ENCODE measurements around the gene TSC22D1.

TSC22D1 gene

DNA sequence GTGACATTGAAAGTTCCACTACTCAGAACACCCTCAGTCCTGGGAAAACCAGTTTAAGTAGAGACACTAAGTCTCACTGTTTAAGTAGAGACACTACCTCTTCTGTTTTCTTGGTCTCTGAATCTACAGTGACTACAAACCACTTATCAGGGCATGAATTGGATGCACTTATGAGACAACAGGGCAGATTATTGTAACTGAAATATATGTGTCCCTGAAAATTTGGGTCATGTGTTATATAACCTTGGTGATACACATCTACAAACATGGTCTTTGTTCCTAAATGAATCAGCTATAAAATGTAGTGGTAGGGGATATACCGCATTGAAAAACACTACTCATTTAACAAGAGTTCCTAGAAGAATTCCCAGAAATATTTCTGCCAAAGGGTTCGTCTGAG is 146.8 kb downstream of the TSC22D1 start:
- DNase-seq (ENCODE audit: low read depth in 2 of 2): no peak

DNA sequence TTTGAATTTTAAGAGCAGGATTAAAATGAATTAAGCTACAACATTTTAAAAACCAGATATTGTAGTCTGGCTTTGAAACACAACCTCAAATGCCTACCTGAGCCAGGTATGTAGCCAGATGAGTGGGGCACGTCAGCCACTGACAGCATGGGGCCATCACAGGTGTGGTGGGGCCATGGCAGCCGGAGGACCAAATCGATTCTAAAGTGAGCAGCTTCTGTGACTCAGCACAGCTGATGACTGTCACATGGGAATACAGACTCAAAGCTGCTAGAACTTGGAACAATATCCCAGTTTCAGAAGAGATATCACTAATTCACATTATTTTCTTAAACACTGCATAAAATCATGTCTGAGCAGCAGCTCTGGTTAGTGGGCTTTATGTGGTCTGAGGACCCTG is 149.7 kb downstream of the TSC22D1 start:
- DNase-seq (ENCODE audit: low read depth in 2 of 2): no peak

DNA sequence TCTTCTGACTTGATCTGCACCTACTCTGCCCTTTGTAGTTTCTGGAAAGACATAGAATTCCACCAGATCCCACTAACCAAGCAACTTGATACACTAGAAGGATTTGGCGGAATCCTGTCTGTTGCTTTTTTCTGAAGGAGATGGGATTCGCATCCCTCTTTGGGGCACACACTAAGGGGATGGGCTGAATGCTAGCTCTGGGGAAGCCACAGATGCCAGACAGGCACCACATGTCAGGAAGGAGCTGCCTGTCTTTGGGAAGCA is 150.4 kb downstream of the TSC22D1 start:
- no peak for DNase-seq (ENCODE audit: low read depth in 2 of 2)

DNA sequence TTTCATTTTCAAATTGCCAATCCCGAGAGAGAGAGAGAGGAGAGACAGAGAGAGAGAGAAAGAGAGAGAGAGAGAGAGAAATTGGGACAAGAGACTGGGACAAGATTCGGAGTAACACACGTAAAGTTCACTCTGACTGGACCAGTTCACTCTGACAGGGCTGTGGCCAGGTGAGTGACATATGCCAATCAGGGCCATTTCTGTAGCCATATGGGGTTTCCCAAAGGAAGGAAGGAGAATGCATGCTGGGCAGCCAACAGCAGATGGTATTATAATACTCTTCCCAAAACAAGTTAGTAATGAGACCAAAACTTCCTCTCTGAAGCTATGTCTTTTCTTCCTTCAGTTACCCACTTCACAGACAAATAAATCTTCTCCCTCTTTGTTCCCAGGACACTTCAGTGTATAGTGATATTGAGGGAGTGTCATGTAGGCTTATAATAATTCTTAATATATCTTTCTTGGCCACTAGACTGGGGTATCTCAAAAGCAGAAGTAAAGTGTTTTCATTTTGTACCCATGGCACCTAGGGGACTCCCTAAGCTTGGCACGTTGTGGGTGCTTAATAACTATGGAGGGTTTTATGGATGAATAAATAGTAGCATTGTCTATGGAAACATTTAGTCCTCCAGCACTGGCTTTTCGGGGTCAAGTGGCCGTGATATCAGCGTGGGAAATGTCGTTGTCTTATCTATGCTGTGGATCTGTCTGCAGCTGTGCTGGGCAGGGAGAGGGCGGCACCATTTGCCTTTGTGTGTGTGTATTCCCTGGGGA is 150.9 kb downstream of the TSC22D1 start:
- DNase-seq (ENCODE audit: low read depth in 2 of 2): no peak

DNA sequence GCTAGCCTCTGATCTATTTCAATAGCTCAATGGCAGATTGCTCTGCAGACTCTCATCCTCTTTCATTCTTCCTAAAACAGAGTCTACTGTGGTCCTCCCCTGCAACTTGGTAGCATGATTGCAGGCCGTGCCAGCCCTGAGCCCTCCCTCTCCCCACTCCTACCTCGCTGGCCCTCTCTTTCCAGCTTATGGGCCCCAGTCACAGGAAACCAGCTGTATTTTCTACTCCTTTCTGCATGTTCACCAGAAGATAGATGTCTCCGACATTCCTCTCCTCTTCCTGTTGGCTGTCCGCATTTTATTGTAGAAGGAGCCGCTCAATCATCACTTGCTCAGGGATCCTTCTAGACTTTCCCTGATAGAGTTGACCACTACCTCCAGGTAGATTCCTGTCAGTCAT is 152.3 kb downstream of the TSC22D1 start:
- DNase-seq (ENCODE audit: low read depth in 2 of 2): no peak

DNA sequence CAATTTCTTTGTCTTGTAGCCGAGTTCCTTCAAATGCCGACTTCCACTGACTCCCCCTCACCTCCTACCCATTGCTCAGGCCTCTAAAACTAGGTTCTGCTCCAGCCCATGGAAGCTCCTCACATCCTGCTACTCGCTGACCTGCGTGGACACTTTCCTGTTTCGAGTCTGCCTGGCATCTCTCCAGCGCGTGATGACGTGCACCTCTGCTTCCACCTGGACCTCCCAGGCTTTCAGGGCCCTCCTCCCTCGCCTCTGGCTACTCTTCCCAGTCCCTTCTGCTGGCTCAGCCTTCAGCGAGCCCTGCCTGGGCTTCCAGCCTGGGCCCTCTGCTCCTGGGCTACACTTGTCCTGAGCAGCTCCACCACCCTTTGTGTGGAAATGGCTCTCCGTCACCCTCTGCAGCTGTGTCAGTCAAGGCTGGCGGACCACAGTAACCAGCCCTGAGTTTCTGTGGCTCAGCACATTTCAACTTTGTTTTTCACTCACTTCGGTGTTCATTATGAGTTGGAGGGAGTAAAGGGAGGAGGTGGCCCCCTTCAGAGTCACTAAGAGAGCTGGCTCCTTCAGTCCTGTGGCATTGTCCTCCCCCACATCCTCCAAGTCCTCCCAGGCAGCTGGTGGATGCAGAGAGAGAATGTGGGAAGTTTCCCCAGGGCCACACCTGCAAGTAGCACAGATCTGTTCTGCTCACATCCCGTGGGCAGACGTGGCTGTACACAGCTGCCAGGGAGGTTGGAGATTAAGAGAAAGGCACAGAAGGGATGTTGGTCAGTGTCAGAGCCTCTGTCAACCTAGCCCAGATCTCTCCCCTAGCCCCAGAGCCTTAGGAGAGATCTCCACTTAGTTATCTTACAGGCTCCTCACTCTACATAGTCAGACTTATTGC is 153.1 kb downstream of the TSC22D1 start:
- no peak for DNase-seq (ENCODE audit: low read depth in 2 of 2)

DNA sequence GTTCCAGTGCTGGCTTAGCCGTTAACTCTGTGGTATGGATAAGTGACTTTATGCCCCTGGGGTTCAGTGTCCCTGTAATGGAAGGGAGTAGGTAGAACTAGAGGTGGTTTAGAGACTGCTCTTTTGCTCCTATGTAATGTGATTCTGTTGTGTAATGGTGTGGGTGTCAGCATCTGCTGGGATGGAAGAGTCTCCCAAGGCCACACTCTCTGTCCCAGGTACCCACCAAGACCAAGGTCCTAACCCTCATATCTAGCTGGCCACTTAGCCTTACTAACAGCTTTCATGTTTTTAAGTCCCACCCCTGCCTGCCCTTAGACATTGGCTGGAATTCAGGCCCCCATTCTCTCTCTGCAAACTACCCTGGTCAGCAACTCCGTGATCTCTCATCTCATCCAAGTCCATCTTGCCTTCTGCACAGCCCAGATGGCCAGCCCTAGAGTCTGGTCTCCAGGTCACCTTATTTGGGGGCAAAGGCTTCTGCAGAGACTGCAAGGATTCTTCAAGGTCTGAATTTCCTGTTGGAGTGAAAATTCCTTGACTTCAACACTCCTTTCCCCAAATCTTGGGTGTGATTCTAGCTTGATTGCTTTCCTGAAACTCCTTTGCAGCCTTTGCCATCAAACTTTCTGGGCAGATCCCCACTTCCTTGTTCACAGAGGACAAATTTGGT is 154.1 kb downstream of the TSC22D1 start:
- no peak for DNase-seq (ENCODE audit: low read depth in 2 of 2)

DNA sequence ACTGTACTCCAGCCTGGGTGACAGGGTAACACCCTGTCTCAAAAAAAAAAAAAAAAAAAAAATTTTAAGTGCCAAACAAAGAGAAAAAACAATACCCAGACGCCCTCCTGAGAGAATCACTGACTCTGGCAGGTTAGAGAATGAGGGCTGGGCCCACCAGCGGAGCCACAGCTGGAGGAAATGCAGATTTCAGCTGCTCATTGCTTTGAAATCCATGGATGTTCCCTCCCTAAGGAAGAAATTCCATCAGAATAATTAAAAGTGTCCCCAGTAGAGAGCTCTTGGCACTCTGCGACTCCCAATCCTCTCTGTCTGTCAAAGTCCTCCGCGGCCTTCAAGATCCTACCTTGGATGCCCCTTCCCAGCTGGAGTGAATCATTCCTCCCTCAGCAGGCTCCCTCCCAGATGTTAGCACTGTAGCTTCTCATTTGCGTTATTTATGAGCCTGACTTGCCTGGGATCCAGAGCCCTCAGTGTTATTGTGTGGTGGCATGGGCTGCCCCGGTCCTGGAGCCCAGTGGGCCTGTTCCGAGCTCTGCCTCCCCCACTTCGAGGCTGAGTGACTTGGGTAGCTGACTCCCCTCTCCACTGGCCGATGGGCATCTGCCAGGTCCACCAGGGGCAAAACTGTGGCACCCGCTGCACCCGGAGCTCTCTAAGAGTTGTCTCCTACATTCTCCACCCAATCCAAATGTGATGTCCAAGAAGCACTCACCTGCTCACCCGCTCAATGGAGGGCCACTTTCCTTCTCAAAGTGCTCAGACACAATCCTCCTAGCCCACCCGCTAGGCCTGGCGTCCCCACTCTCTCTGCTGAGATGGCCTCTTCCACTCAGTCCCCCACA is 155.5 kb downstream of the TSC22D1 start:
- DNase-seq (ENCODE audit: low read depth in 2 of 2): no peak

DNA sequence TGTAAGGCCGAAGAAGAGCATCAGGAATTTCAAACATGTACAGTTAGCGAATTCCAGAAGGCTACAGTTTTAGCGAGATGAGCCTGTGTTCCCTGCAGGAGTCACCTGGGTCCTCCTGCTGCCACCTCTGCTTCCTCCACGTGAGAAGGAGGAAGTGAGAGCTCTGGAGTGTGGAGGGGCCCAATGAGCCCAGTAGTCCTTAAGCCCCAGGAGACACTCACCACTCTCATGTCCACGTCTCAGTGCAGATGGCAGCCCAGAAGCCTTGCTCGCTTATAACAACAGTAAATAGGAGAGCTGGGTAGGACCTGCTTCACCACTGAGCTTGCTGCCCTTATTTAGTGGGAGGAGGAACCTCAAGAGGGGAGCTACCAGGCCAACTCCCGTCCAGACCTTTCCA is 158.3 kb downstream of the TSC22D1 start:
- no peak for DNase-seq (ENCODE audit: low read depth in 2 of 2)

DNA sequence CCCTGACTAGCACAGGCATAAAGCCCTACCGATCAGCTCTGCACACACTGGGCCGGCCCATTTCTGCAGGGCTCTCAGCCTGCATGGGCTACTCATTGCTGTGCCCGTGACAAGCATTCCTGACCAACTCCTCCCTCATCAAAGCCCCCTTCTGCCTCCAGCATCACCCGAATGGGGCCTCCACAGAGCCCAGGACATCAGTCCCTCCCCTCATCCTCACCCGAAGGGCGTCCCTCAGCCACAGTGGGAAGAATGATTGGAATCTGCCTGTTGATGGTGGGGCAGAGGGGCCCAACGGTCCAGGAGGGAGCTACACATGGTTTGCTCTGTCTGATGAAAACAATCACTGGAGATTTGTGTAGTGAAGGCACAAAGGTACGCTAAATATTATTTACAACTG is 158.7 kb downstream of the TSC22D1 start:
- no peak for DNase-seq (ENCODE audit: low read depth in 2 of 2)

DNA sequence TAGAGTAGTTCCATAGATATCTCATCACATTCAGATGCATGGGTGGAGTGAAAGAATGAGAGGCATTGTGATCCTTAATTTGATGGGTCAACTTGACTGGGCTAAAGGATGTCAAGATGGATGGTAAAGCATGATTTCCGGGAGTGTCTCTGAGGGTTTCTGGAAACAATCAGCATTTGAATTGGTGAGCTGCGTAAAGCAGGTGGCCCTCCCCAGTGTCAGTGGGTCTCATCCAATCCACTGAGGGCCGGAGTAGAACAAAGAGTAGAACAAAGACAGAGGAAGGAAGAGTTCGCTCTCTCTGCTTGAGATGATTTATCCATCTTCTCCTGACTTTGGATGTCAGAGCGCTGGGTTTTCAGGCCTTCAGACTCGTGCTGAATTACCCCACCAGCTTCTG is 159.4 kb downstream of the TSC22D1 start:
- DNase-seq (ENCODE audit: low read depth in 2 of 2): no peak

DNA sequence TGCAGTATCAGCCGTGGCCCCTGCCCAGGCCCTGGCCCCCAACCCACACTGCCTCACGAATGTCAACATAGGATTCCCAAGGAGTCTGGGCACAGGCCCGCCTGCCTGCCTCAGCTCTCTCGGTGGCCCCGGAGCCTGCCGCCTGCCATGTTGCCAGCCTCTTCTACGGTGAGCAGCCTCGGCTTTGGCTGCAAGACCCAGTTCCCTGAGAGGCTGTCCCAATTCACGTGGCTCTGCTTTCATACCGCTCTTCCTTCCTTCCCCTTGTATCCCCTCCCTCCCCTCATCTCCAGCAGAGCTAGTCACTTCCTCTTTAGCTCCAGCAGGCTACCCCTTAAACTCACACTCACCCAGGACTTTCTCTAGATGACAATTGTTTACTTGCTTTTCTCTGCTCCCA is 159.8 kb downstream of the TSC22D1 start:
- DNase-seq (ENCODE audit: low read depth in 2 of 2): no peak

DNA sequence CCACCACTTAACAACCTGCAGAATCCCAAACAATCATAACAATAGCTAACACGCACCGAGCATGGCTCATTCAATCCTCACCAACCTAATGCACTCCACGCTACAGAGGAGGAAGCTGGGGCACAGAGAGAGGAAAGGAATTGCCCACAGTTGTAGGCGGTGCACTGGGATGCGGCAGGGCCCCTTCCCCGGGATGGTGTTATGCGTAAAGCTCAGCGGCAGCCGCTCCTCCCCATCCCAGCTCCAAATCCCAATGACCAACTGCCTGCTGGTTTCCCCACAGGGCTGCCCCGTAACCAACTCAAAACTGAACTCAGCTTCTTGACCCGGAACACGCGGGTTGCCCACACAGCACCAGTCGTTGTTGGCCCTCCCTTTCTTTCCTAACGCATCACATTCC is 160.3 kb downstream of the TSC22D1 start:
- no peak for DNase-seq (ENCODE audit: low read depth in 2 of 2)

DNA sequence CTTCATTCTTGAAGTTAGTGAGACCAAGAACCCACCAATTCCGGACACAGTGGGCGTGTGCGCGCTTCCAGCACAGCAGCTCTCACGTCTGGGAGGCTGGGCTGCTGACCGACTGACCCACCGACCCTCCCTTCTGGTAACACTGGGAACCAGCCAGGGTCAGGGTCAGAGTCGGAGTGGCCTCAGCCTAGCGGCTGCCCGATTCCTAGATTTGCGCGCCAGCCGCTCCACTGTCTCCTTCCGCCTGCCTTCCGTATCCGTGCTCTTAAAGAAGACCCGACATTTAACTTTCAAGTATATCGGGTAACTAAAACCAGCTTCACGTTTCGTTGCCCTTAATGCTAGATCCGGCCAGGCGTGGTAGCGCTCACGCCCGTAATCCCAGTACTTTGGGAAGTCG is 161.4 kb downstream of the TSC22D1 start:
- no peak for DNase-seq (ENCODE audit: low read depth in 2 of 2)

DNA sequence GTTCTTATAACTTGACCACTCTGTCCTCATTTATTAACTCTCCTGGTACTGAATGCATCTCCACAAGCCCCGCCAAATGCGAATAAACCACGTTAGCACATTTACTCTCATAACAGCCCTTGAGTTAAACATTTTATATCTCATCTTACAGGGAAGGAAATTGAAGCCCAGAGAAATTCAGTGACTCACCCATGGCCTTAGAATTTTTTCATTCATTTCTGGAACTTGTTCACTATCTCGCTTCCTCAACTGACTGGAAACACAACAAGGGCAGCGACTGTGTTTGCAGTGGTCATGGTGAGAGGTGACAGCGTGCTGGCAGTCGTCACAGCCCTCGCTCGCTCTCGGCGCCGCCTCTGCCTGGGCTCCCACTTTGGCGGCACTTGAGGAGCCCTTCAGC is 163.0 kb downstream of the TSC22D1 start:
- no peak for DNase-seq (ENCODE audit: low read depth in 2 of 2)

DNA sequence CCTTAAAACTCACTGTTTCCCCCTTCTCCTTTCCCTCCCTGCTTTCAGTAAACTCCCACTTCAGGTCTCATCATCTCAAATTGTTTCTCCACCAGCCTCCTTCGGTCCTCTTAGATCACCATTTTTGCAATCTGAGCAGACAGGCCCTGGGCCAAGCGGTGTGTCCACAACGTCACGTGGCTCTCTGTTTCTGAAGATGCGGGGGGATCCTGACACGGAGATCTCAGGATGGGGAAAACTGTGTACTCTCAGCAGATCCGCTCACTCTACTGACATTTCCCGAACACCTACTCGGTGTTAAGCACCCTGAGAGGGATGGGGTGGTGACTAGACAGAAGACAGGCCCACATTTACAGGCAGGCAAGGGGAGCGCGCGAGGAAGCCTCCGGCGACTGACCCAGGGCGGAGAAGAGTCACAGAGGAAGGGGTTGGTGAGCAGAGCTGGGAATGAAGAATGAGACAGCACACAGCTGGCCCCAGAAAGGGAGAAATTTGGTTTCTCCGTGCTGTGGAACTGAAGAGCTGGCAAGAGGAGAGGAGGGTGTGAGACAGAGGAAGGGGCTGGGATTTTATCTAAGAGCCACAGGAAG is 163.7 kb downstream of the TSC22D1 start:
- no peak for DNase-seq (ENCODE audit: low read depth in 2 of 2)

DNA sequence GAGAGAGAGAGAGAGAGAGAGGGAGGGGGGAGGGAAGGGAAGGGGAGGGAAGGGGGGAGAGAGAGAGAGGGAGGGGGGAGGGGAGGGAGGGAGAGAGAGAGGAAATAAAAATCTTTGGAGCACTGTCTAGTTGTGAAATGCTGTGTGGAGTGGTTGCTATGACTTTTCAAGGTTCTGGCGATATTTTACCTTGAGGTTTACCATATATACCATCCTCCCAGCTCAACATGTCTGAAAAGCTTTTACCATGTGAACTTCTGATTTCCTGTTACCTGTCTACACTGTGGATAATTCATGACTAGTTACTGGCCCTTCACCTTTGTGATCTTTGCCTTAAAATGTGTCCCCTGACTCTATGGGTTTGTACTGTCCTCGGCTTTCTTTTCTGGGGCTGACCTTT is 164.3 kb downstream of the TSC22D1 start:
- no peak for DNase-seq (ENCODE audit: low read depth in 2 of 2)

DNA sequence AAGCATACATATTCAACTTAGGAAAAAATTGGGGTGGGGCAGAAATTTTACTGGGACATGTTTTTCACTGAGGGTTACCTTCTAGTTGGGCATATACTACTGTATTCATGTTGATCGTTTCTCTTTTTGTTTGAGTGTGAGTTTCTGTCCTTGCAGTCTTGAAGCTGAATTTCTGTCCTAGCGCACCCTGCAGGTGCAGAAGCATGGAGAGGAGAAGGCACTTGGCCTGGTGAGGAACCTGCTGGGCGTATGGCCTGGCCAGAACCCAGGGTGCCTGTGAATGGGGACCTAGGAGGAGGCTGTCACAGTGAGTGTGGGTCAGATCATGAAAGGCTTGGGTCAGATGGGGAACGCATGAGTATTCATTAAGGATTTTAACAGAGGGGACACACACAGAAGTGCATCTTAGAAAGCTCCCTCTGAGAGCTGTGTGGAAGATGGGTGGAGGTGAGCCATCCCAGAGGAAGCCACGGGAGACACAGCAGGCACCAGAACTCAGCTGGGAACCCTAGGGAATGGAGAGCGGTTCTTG is 165.7 kb downstream of the TSC22D1 start:
- DNase-seq (ENCODE audit: low read depth in 2 of 2): no peak

DNA sequence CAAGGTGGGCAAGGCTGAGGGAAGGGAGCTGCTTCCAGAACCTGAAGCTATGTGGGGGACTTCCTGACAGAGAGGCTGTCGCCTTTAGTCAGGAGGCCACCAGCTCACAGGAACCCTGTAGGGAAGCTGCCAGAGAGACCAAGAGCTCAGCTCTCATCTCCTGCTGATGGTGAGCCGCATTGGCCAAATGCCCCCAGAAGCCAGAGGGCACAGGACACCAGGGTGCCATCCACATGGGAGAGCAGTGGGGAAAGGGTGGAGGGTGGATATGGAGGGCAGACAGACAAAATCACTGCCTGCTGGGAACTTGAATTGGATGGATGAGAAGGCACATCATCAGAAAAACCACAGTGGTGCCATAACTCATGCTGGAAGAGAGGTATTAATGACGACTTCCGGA is 166.5 kb downstream of the TSC22D1 start:
- no peak for DNase-seq (ENCODE audit: low read depth in 2 of 2)

DNA sequence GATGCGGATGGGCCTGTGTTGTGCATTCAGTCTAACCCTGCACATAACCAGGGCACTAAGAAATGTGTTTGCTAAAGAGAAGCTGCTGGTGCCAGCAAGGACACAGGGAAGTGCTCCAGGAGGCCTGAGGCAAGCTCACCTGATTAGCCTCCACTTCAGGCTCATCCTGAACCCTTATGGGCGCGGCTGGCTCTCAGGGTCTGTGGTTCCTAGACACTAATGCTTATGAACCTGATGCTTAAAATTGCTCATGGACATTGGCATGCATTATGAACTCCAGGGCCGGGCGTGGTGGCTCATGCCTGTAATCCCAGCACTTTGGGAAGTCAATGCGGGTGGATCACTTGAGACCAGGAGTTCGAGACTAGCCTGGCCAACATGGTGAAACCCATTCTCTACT is 168.2 kb downstream of the TSC22D1 start:
- DNase-seq (ENCODE audit: low read depth in 2 of 2): no peak

DNA sequence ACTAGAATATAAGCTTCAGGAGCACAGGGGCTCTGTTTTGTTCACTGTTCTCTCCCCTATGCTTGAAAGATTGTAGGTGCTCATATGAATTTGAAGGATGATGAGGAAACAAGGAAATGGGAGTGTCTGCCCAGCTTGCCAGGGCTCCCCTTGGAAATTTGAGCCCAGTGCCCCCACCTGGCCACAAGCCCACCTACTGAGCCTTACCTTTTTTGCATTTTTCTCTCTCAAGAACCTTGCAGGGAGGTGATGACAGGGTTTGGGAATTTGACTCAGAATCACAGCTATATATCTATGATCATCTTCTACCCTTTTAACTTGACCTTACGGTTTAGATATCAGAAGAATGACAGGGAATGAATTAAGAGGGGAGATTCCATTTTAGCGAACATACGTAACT is 168.8 kb downstream of the TSC22D1 start:
- no peak for DNase-seq (ENCODE audit: low read depth in 2 of 2)
